NCI-H2029 treated with DMSO at 0.1 percent for 48 hours (cell line): ENCODE measurements around the gene MEP1A.
"Not testable (repeated sequence)": the region's sequence is repeated elsewhere in the genome, so short reads cannot be mapped to it uniquely, and the experiment has no call there.

Source experiments
- DNase-seq: peaks from one replicate; lab custom pipeline; 2025; lab: John Stamatoyannopoulos, UW

The MEP1A gene, protein sequence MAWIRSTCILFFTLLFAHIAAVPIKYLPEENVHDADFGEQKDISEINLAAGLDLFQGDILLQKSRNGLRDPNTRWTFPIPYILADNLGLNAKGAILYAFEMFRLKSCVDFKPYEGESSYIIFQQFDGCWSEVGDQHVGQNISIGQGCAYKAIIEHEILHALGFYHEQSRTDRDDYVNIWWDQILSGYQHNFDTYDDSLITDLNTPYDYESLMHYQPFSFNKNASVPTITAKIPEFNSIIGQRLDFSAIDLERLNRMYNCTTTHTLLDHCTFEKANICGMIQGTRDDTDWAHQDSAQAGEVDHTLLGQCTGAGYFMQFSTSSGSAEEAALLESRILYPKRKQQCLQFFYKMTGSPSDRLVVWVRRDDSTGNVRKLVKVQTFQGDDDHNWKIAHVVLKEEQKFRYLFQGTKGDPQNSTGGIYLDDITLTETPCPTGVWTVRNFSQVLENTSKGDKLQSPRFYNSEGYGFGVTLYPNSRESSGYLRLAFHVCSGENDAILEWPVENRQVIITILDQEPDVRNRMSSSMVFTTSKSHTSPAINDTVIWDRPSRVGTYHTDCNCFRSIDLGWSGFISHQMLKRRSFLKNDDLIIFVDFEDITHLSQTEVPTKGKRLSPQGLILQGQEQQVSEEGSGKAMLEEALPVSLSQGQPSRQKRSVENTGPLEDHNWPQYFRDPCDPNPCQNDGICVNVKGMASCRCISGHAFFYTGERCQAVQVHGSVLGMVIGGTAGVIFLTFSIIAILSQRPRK

DNA sequence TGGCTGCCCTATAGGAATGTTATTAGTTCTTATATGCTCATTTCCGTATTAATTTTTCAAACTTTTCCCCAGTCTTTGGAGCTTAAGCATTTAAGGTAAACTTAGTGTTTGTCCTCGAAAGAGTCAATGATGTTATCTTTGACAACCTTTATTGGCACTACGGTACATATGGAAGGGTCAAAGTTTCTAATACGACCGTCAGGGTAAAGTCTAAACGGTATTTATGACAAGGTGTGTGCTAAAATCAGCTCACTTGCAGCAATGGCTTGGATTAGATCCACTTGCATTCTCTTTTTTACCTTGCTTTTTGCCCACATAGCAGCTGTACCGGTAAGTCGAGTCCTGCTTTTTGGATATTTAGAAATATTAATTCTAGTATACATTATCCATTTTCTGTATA lies at the start of gene MEP1A:
Gene MEP1A (plus strand): TSS at position 252 of the 400 bp plus-strand sequence. CDS start 10 bp downstream, at position 262.
- DNase-seq, result no peak

DNA sequence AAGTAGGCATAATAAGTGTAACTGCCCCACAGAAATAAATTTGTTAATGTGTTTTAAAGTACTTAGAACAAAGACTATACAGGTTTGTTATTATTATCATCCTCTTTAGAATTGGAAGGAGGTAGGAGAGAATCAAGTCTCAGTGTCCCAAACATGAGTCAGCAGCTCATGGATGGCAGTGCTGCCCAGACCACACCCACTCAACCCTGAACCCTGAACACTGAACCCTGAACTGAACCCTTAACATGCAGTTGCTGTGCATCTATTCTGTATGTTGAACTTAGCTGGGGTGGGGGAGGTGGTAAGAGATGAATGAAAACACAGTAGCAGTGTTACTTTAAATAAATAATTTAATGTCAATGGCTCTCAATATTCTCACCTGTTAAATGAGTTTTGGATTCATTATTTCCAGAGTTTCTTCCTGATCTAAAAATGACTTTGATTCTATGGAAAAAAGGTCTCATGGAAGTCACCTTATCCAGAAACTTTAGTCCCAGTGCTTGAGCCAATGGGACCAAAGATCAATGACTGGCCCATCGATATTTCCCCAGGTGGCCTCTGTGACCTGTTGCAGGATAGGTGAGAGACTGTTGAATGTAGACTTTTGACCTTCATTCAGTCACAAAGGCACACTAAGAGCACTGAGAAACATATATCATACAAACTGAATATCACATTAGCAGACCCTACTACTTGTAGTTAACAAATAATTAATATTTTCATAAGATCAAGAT lies 49.6 kb upstream of the MEP1A start:
- DNase-seq, result no peak

DNA sequence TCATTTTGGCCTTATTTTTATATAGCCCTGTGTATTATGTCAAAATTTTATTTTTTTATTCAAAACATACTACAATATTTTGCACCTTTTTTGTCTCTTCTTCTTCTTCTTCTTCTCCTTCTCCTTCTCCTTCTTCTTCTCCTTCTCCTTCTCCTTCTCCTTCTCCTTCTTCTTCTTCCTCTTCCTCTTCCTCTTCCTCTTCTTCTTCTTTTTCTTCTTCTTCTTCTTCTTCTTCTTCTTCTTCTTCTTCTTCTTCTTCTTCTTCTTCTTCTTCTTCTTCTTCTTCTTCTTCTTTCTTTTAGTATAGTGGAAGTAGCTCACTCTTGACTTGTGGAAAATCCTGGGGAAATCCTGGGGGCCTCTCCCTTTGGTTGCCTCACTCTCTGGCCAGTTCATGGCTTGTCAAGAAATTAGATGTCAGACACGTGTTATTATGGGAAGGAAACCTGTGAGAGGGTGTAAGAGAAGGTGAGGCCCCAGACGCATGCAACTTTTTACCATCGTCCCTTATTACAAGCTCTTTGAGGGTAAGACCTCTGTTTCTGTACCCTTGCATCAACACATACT lies 48.9 kb upstream of the MEP1A start:
- not testable (repeated sequence) for DNase-seq

DNA sequence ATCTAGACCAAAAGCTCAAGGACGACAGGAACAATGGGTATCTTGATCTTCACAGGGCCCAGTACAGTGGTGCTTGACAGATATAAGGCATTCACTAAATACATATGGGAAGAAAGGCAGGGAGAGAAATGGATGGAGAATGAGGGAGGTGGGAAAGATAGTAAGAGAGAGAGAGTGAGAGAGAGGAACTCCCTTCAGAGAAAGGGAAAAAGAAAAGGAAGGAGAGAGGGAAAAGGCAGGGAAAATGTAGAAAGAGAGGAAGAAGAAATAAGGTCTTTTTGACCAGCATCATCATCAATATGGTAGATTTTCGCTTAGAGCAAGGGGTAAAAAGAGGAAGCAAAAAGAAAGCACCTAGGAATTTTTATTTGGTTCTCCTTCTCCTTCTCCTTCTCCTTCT lies 47.2 kb upstream of the MEP1A start:
- DNase-seq, result no peak

DNA sequence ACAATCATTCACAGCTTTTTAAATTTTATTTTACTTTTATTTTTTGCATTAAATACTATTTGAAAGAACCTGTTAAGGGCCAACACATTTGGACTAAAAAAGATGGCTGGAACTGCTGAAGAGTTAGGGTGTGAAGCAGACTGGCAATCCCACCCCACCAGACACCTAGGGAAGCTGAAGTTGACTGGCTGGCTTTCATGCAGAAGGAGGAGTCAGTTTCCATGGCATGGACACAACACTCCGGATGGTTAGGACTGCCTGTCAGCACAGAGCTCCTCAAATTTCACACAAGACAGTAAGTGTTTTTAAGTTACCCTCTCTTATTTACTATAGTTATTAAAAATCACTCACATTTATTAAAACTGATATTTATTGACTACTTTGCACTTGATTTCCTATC lies 46.5 kb upstream of the MEP1A start, which contains the start of gene ANKRD66:
Gene ANKRD66 (plus strand): TSS at position 238 of the 400 bp plus-strand sequence. CDS start 5,016 bp downstream, outside the sequence.
- no peak for DNase-seq

DNA sequence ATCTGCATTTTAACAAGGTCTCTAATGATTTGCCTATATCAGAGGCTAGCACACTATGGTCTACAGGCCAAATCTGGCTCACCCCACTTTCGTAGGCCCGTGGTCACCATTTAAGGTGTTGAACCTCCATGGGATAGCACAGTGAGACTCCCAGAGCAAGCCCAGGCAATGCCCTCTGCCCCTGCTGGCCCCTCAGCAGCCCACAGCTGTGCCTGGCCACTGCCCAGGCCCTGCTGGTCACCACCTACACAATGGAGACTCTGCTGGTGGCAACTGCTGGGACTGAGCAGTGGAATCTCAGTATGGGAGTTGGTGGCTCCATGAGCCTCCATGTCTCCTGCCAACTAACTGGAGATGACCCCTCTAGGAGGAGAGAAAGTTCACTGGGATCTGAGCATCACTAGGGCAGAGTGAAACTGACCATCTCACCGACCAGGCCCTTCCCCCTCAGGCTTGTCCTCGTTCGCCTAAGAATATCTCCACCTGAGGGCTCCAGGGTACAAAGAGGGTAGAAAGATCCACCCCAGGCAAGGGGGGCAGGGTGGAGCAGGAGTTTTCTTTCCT lies 44.2 kb upstream of the MEP1A start:
- no peak for DNase-seq

DNA sequence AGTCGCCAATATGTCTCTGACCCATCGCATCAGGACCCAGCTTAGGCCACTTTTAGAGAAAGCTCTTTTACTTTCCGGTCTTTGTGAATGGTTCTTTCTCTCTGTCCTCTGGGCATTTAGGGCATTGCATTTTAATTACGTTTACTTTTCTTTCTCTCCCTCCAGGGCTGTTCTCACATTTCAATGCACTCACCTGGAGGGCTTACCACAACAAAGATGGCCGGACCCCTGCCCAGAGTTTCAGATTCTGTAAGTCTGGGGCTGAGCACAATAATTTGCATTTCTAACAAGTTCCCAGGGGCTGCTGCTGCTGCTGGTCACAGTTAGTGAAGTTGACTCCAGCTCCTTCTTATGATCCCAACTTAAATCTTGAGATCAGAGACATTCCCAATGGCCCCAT lies 43.5 kb upstream of the MEP1A start:
- DNase-seq, result no peak

DNA sequence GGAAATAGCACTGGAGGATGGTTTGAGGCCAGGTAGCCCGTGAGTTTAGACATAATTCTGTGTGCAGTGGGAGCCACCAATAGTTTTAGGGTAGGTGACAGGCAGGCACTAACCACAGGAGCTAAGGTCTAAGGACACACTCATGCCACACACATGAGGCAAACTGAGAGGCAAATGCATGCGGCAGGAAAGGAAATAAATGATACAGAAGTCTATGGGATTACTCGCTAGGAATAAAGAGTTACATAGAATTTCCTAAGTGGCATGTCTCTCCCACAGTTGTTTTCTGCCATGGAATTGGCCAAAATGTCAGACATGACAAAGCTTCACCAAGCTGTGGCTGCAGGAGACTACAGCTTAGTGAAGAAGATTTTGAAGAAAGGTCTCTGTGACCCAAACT lies 41.5 kb upstream of the MEP1A start:
- no peak for DNase-seq

DNA sequence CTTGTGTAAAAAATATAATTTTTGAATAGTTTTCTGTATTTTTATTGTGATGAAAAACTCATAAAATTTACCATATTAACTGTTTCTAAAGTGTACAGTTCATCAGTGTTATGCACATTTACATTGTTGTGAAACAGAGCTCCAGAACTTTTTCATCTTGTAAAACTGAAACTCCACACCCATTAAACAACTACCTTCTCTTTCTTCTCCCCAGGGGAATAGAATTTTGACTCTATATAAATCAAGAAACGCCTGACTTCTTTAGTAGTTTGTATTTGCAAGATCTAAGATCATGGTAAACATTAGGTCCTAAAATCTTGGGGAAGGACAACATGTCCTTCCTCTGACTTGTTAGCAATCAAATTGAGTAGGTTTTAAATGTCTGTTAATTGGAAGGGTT lies 37.3 kb upstream of the MEP1A start:
- DNase-seq, result no peak

DNA sequence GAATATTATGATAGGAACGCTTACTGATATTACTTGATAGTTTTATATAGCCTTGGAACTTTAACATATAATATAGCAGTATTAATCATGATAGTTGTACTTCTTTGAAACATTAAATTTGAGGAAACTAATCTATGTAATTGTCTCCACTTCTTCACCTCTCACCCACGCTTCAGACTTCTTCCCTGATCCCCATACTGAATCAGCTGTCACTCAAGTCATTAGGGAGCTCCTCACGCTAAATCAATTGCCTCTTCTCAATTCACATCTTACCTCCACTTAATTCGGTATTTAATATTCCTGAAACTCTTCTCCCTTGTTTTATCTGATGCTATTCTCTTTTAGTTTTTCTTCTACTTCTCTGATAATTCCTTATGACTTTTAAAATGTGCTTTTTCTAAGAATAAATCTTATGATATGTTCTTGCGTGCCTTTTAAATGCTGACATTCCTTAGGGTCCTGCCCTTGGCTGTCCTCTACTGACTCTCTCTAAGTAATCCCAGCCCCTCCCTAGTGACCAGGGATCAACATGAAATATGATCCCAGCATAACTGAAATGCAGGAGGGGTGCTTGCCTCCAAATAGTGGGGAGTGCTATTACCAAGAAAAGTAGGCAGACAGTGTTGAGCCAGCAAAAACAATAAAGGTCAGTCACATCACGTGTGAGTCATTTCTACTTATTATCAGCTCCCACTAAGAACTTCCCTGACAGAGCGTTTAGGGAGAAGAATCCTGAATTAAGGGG lies 36.5 kb upstream of the MEP1A start:
- no peak for DNase-seq

DNA sequence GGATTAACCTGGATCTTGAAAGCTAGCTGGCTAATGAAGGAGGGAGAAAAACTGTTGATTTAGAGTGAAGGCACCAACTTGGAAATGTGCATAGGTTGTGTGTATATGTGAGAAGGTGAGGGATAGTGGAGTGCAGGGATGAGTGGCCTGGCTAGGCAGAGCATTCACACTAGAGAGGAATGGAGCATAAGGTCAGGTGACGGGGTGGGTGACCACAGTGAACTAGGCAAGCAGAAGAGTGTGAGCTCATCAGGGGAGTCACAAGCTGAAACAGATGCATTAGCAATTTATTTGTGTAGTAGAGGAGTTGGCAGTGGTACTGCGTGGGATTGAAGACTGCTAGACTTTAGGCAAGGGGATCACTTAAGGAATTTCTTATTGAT lies 36.0 kb upstream of the MEP1A start:
- DNase-seq, result no peak

DNA sequence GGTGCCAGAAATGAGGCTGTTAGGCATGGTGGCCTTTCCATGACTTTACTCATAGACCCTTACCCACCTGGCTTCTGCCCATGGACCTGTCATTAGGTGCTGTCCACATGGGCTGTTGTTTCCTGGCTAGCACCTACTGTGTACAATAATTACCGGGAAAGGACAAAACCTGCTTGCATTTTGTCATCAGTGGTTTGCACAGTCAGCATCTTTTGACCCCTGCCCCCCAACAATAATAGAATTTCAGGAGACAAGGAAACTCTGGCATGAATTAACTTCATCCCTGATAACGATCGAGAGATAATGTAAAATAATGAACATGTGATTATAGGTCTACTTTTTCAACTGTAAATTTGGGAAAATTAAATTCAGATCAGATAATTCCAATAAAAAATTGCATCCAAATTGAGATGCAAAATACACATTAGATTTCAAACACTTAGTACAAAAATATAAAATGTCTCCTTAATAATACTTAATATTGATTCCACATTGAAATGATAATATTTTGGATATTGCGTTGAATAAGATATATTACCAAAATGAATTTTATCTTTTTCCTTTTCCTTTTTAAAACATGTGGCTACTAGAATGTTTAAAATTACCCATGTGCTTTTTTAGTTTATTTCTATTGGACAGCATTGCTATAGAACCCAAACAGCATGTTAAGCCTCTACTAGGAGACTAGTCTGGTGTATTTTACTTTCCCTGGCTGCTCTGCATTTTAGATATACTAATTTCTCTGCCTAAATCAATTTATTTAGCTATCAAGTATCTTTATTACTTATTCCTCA lies 34.0 kb upstream of the MEP1A start:
- DNase-seq, result no peak

DNA sequence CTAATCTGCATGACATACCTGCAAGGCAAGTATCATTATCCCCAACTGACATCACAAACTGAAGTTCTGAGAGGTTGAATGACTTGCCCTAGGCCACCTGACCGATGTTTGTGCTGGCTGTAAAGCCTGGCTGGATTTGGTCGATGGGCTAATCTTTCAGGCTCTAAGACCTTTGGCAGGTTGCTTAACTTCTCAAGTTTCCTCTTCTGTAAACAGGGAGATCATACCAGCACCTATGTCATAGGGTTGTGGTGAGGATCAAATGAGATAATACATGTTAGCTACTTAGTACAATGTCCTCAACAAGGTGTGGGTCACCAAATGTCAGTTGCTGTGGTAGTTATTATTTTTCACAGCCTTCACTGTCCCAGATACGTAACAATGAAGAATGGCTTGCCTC lies 32.3 kb upstream of the MEP1A start:
- DNase-seq, result no peak

DNA sequence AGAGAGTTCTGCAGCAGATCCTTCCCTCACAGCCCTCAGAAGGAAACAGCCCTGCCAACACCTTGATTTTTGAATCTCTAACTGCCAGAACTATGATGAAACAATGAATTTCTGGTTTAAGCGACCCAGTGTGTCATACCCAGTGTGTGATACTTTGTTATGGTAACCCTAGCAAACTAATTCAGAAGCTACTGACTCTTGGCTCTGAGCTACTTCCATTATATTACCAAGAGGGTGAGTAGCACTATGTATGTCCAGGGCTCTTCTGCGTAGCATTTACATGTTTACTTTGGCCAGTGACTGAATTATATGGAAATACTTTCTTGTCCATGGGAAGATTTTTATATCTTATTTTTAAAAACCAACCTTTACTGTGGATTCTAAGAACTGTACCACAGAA lies 29.7 kb upstream of the MEP1A start:
- DNase-seq, result no peak

DNA sequence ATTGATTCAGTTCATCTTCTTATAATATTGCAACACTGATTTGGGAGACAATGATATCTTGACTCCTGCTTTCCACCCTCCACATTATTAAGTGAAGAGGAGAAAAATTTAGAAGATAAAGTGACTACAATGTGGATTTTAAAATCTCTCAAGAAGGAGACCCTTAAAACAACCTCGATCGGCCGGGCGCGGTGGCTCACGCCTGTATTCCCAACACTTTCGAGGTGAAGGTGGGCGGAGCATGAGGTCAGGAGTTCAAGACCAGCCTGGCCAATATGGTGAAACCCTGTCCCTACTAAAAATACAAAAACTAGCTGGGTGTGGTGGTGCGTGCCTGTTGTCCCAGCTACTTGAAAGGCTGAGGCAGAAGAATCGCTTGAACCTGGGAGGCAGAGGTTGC lies 28.9 kb upstream of the MEP1A start:
- not testable (repeated sequence) for DNase-seq

DNA sequence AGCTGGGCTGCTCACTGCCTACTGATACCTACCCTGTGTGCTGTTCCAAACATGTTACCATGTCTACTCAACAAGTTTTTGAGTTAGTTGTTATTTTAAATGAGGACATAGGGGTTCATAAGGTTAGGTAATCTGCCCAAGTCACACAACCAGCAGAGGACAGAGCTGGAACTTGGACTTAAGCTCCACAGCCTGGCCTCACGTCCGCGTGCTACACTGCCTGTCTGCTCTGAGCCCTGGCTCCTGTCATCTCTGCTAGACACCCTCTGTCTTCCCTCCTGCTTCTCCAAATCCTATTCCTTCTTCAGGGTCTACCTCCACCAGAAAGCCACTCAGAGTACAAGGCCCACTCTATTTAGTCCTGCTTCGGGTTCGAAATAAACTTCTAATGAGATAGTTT lies 28.2 kb upstream of the MEP1A start:
- DNase-seq, result no peak

DNA sequence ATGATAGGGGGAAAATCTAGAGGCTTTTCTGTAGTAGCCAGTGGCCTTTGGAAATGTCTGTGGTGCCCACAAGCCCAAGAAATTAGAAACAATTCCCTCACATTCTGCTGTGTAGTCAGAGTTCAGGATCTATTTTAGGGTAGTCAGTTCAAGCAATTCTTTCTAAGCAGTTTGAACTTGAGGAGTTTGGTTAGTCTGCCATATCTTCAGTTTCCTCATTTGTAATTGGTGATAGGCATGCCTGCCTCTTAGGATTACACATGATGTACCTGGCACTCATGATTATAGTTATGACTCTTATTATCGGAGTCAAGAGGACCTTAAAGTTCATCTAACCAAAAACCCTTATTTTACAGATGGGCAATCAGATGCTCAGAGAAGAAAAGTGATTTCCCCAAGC lies 21.2 kb upstream of the MEP1A start:
- DNase-seq, result no peak

DNA sequence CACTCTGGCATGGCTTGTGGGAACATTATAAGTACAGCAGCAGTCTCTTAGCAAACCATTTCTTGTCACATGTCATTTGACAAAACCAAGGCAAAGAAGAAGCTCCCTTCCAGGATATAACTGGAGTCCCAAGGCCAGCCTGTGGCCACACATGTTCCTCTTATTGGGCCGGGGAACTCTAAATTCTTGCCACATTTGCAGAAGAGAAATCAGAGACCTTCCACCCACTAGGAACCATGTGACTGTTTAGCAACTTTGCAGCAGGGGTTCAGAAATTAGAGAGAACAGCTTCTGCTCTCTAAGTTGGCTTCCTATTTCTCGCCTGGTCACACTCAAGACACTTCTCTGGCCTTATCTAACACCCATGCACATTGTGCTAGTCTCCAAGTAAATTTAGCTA lies 20.4 kb upstream of the MEP1A start:
- DNase-seq, result no peak

DNA sequence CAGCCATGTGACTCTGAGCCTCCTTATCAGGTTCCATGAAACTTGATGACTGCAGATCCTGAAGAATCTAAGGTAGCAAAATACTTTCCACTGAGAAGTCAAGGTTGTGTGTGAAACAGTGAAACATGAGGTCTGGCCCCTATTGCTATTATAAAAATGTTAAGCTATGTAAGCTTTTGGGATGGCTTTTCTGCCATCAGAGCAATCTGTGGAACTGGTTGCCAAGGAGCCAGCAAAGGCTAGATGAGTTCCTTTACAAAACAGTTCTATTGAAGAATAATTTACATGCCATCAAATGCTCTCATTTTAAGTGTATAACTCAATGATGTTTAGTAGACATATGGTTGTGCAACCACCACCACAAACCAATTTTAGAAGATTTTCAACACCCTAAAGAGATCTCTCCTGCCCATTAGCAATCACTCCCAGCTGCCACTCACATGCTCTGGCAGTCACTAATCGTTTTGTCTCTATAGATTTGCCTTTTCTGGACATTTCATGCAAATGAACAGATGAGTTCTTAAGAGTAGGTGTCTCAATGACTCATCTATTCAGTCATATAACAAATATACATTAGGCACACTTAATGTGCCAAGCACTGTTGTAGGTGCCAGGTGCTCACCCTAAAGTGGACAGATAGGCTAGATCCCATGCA lies 19.9 kb upstream of the MEP1A start:
- DNase-seq, result no peak

DNA sequence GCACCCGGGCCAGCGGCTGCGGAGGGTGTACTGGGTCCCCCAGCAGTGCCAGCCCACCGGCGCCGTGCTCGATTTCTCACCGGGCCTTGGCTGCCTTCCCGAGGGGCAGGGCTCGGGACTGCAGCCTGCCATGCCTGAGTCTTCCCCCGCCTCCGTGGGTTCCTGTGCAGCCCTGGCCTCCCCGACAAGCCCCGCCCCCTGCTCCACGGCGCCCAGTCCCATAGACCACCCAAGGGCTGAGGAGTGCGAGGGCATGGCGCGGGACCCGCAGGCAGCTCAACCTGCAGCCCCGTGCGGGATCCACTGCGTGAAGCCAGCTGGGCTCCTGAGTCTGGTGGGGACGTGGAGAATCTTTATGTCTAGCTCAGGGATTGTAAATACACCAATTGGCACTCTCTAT lies 18.5 kb upstream of the MEP1A start:
- DNase-seq, result not testable (repeated sequence)
